GM18498 (cell line): ENCODE results near the gene TSPOAP1.

Experiments used
- ATAC-seq: cut with Tn5 transposase; IDR thresholded peaks from one replicate; pipeline ENCODE4 v1.9.1; 2021; ENCODE audit warnings: mild to moderate bottlenecking, moderate library complexity; ENCODE audit not compliant: unreplicated experiment

Gene TSPOAP1

DNA sequence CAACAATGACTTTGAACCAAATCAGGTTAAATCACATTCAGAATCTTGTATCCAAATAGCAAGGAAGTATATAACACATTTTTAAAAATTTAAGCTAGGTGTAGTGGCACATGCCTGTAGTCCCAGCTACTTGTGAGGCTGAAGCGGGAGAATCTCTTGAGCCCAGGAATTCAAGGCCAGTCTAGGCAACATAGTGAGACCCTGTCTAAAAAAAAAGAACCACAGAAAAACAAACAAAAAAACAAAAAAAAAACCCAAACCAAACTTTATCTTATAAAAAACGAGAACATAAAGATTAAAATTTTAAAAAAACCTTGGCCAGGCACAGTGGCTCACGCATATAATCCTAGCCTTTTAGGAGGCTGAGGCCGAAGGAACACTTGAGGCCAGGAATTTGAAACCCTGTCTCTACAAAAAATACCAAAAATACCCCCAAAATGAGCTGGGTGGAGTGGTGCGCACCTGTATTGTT, 11.8 kb upstream of the TSPOAP1 start:
- ATAC-seq: no peak

DNA sequence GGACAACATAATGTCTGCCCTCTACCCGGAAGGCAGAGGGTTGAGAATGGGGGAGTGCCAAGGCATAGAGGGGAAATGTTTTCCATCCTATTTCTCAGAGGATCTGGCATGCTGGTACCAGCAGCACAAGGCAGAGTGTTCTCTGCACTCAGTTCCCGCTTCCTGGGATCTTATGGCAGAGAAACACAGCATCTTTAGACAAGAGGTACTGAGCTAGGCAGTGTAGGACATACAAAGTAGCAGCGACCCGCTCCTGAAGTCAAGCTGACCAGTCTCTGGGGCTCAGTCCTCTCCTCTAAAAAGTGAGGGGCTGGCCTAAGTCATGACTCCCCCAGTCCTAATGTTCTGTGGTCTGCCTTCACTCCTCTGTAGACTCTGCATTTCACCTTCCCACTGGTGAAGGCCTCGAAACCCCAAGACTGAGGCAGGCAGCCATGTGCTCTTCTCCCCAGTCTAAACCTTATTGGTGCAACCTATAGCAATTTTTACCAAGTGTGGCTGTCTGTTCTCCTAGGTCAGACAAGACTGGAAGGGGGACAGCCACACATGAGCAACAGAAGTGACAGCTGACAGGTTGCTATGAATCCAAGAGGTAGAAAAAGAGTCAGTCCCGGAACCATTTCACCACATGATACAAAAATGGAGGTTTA, 11.3 kb upstream of the TSPOAP1 start:
- no peak for ATAC-seq

DNA sequence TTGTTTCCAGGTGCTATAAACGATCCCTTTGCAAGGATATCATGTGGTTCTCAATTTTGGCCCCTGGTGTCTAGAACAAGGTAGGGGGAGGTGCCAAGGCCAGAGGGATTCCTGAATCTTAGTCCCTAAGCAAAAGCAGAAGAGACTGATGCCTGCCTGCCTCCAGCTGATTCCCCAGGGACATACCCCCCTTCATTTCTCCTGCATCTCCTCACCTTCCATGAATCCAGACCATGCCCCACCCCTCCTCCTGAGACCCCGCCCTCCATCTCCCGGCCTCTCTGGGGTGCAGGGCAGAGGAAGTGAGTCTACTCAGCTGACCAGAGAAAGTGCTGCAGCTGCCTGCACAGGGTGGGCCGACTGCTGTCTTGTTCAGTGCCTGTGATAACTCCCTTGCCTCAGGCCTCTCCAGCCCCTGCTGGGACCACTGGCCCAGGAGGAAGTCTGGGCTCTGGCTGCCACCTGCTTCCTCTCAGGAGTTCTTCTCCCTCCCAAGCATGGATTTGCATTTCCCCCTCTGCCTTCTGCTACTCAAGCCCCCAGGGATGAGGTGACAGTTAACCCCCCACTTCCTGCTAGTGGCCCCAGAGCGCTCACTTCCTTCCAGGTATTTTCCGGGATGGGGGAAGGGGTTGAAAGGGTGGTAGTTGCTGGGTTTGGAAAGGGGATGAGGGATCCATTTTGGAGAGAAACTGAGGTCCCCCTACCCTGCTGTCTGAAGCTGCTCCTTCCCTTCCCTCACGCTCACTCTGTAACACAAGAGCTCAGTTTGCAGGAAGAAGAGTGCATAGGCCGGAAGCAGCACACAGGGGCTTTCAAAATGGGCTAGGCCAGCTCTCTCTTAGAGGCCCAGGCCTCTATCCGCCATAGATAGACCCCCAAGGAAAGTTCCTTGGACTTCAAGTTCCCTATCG, 10.5 kb upstream of the TSPOAP1 start:
- peak; percentile 30 for ATAC-seq

- ATAC-seq: no peak
Observed at GRCh38 chr17:58338454-58338840, 9.9 kb upstream of the TSPOAP1 start.

DNA sequence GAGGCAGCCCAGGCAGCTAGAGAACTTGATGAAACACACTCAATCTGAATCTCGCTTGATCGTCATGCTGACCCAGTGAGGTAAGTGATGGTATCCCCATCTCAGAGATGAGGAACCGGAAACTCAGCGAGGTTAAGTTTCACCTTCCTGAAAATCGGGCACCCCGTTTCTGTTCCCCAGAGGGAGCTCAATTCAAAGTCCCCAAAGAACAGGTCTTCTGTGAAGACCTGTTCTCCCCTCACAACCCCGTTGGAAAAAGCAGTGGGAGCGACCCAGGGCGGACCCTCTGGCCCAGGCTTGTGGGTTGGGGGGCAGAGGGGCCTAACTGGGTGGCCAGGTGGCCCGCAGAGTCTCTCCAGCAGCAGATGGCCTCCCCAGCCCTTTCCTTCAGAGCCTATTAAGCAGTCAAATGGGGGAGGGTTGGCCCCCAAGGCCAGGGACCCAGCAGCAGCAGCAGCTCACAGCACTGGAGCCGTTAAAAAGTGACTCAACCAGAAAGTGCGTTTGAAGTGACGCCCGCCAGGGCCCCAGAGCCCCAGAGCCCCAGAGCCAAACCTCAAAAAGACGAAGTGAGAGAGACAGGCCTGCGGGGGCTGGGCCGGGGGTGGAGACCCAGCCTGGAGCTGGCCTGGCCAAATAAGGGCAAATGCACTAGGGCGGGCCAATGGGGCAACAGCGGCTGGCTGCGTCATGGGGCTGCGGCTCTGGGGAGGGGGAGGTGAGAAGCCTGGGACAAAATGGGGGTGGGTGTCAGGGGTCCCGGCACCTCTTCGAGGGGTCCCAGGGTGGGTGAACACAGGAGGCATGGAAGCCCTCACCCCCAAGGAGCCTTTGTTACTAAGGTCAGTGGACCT, 9.2 kb upstream of the TSPOAP1 start:
- ATAC-seq: peak; percentile 67

DNA sequence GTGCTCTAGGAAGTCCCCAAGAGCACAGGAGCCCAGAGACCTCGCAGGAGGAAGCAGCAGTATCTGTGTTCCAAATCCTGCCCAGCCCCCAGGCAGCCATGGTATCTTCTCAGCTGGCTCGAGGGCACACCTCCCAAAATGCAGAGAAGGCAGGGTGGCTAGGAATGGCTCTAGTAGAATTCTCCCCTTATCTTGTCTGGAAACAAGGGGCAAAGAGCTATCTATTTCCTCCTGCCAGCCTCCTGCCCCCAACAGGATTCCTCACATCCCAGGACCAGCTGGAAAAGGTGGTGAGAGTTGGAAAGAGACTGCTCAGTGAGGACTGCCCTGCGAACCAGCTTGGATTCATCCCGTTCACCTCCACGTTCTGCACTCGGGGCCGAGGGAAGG, 8.6 kb upstream of the TSPOAP1 start:
- ATAC-seq: no peak

GRCh38 chr17:58336456-58337209, 8.0 kb upstream of the TSPOAP1 start:
- ATAC-seq: no peak

- peak; percentile 18 for ATAC-seq
Observed at GRCh38 chr17:58335779-58336455, 7.3 kb upstream of the TSPOAP1 start.

DNA sequence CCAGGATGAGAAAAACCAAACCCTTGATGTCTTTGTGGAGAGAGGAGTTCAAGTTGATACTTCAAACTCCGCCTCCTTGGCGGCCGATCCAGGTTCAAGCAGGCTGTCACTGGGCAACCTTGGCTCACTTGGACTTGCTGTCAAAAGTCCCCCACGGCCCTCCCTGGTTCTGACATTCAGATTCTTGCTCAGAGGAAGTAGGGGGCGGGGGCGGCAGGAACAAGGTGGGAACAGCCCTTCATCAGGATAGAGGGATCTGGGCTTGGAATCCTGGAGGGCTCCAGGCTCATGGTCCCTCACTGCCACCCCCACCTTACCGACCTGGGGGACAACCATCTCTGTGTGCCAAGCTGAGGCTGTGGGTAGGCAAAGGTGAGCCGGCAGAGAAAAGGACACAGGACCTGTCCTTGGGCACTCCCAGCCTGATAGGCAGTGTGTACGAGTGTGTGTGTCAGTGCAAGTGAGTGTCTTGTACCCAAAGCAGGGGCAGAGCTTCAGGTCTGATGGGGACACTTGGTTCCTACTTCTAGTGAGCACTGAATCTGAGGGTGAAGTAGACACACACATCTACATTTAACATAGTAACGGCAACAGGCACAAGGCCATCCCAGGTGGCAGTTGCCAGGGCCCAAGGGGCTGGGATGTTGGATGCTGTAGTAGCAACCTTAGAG, 6.6 kb upstream of the TSPOAP1 start:
- ATAC-seq: no peak

- ATAC-seq: no peak
Observed at GRCh38 chr17:58334661-58335060, 6.1 kb upstream of the TSPOAP1 start.

- no peak for ATAC-seq
Observed at GRCh38 chr17:58334256-58334655, 5.7 kb upstream of the TSPOAP1 start.

DNA sequence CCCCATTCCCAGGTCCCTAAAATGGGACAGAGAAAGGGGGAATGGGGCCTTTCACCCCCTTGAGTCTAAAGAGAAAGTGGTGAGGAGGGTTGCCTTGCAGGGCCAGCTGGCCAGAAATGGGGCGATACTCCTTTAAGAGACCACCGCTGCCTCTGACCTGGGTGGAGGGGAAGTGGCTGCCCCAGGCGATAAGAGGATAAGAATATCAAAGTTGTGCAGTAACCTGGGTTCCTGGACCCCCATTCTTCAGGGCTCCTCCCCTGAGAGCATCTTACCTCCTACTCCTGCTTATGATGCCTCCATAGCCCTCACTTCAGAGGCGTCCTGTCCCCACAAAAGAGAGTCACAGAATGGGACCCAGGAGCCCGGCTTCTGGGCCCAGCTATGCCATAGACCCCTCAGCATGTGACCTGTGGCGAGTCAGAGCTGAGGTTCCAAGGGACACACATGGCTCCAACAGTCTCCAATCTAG, 5.2 kb upstream of the TSPOAP1 start:
- no peak for ATAC-seq

GRCh38 chr17:58332778-58333735, 4.5 kb upstream of the TSPOAP1 start:
- ATAC-seq: no peak

DNA sequence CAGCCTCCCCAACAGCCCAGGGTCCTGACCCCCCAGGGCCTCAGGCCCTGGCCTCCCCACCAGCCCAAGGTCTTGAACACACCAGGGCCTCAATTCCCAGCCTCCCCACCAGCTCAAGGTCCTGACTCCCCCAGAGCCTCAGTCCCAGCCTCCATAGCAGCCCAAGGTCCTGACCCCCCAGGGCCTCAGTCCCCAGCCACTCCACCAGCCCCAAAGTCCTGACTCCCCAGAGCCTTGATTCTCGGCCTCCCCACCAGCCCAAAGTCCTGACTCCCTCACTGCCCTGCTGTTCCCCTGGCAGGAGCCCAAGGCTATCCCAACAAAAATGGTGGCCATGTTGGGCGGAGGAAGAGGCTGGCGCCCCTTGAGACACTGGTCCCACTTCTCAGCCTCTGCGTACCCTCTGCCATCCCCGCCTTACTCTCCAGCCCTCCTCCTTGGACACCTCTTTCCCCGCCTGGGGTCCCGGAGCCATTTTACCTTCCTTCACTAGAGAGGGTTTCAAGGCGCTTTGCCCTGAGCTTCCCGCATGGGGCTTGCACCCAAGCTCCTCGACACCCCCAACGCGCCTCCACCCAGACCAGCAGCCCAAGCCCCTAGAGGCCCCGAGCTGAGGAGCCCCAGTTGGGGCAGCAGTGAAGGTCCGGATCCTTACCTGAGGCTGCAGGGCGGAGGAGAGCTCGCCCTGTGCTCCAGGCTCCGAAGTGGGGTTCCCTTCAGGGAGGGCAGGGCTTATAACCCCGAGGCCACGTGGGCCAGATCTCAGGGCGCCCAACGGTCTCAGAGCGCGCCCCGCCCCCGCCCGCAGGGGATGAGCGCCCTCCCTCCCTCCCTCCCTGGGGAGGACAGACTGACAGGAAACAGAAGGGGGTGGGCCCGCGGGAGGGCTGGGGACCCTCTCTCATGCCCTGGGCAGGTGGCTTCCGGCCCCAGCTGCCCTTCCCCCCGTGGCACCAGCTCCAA, 3.5 kb upstream of the TSPOAP1 start:
- ATAC-seq: peak; percentile 23

DNA sequence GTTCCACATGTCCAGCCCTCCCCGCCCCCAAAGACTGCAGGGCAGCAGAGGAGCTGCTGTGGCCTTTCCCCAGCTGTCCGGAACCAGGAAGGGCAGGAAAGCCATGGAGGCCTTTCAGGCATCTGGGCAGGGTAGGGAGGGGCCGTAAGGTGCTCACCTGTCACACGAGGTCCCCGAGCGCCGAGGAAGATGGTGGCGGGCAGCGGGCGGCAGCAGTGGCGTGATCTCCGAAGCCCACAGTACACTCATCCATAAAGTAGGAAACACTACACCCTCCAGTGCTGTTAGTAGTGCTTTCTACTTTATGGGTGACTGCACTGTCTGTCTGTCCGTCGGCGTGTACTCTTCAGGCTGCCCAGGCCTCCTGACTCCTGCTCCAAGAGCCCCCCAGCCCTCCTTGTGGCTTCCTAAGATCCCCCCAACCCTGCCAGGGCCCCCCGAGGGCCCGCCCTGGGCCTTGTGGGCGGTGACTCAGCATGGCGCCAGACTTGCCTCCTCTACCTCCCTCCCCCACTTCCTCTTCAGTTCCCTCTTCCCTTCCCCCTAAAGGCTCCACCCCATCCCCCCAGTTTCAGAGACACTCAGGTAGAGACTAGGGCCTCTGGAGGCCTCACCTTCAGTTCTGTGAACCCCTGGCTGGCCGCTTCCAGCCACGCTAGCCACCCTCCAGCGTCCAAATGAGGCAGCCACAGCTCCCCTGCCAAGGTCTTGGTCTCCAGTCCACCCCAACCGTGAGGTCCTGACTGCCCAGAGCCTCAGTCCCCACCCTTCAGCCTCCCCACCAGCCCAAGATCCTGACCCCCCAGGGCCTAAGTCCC, 2.6 kb upstream of the TSPOAP1 start:
- ATAC-seq: no peak

DNA sequence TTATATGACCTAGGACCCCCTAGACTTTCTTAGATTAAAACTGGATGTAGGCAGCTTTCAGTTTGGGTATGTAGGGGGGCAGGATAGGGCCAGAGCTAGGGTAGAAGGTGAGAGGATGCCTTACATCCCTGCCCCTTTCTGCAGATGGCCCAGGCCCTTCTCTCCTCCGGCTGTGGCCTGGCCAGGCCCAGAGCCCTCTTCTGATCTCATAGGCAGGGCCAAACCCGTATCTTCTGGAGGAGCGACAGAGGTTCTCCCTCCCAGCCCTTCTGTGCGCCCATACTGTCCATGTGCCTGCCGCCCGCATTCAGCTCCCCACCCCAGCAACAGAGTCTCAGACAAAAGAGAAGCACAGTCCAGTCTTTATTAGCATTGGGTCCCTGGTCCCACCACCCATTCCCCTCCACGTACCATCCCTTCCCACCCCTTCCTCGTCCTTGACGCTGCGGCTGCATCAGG, 2.0 kb upstream of the TSPOAP1 start:
- no peak for ATAC-seq
